ENCODE data around the gene NEDD4L. TPM values are rescaled to one million over a fixed set of nuclear protein-coding genes. Genes with fewer than 3 reads are reported as not detected.
"Not testable (repeated sequence)": the region's sequence is repeated elsewhere in the genome, so short reads cannot be mapped to it uniquely, and the experiment has no call there.

The NEDD4L gene
- total and polyA plus RNA-seq, 10 of the 15 experiments (the other 5 are each of a cell fraction or from before 2014, with no cell fraction given), result 7.4 to 24.0 (median 17.7) TPM

- H3K4me3 ChIP-seq, result no peak overlapping the region
- H3K4me2 ChIP-seq (ENCODE audit: control insufficient read depth, insufficient read depth), result no peak overlapping the region
- SMC1A ChIA-PET (ENCODE audit: uncharacterized antibody, unreplicated experiment), result no interaction called here
- CTCF ChIA-PET, result interaction anchor here (1.3 to 1.8 kb wide), 2 partner anchors 12 to 20 kb away, joined by 3 to 6 read pairs; no protein-coding TSS in a partner anchor
- no peak overlapping the region for H3K27ac ChIP-seq (ENCODE audit: control insufficient read depth, insufficient read depth)
- RAD21 ChIA-PET (ENCODE audit: unreplicated experiment), result interaction anchor here (1.5 kb wide), 1 partner anchor 48 kb away, joined by 3 read pairs; no protein-coding TSS in a partner anchor
- BruUV-seq (replicated peaks), result no TSS peak
- in situ Hi-C loops (cut with MboI) (no loop called here), intact Hi-C loops (cut with micrococcal nuclease; ENCODE audit: unreplicated experiment) (no loop called here)
- no peak for DNase-seq (ENCODE audit: low read depth, low spot score)
- H3K4me1 ChIP-seq (ENCODE audit: control insufficient read depth, insufficient read depth, low read length), result no peaks in the 10 kb centered on the region
- no peak overlapping the region for H3K9ac ChIP-seq (ENCODE audit: control insufficient read depth, insufficient read depth, low read length)
- no peak overlapping the region for H2AFZ ChIP-seq (ENCODE audit: control insufficient read depth, low read depth, low read length)
- 45% methylated on average over 6 of the region's 6 CpGs for WGBS (ENCODE audit: insufficient coverage, insufficient replicate concordance, low lambda C conversion rate, missing lambda C conversion rate)
- H4K20me1 ChIP-seq (ENCODE audit: control insufficient read depth, insufficient read depth), result no peaks in the 10 kb centered on the region
- no peaks in the 10 kb centered on the region; a peak in 2 of 4 replicates for H3K36me3 ChIP-seq (ENCODE audit: control insufficient read depth in 2 of 2, insufficient read depth in 2 of 2, low read length in 1 of 2)
- no peak for ATAC-seq
- H3K79me2 ChIP-seq (ENCODE audit: control insufficient read depth, insufficient read depth, low read length), result no peaks in the 10 kb centered on the region
- no peaks in the 10 kb centered on the region for H3K9me3 ChIP-seq (replicated peaks; ENCODE audit: control insufficient read depth, insufficient read depth, low read length)
- no peak for FAIRE-seq
- H3K27me3 ChIP-seq (replicated peaks in 1 of 2; ENCODE audit: control insufficient read depth in 2 of 2, insufficient read depth in 2 of 2, low read length in 1 of 2), result no peaks in the 10 kb centered on the region
- POLR2A ChIA-PET, result interaction anchor here (0.6 to 0.8 kb wide), 2 partner anchors 34 to 43 kb away, joined by 3 read pairs; no protein-coding TSS in a partner anchor
- TF ChIP-seq ZZZ3 (IDR thresholded peaks at IDR 0.05; ENCODE audit: control insufficient read depth, insufficient read length, low read depth) (no peak), ZNF24 (IDR thresholded peaks at IDR 0.05) (no peak), JUND (IDR thresholded peaks at IDR 0.05; ENCODE audit: low read depth, low read length) (no peak), MEF2A (IDR thresholded peaks at IDR 0.05; ENCODE audit: insufficient read depth, low read depth, low read length) (no peak), ATF3 (IDR thresholded peaks at IDR 0.05; ENCODE audit: borderline replicate concordance, extremely low read depth, low read depth, low read length) (no peak), SMC3 (IDR thresholded peaks at IDR 0.05; ENCODE audit: borderline replicate concordance, low read length) (no peak), BCL3 (IDR thresholded peaks at IDR 0.05; ENCODE audit: borderline replicate concordance, insufficient read depth, low read depth, low read length, poor library complexity, severe bottlenecking) (no peak), MTA2 (IDR thresholded peaks at IDR 0.05; ENCODE audit: low read depth) (no peak), YY1 (IDR thresholded peaks at IDR 0.05; ENCODE audit: low read depth, low read length) (no peak), EED (IDR thresholded peaks at IDR 0.05; ENCODE audit: low read depth) (no peak), ZSCAN29 (IDR thresholded peaks at IDR 0.05) (no peak), SMAD1 (IDR thresholded peaks at IDR 0.05; ENCODE audit: low read depth, partially characterized antibody) (no peak), PAX8 (IDR thresholded peaks at IDR 0.05) (no peak), IRF3 (IDR thresholded peaks at IDR 0.05) (no peak)
Measured at GRCh38 chr18:58169472-58169871, 125.4 kb downstream of the NEDD4L start.

GRCh38 chr18:58170036-58170435, 126.0 kb downstream of the NEDD4L start:
- H3K4me1 ChIP-seq (ENCODE audit: control insufficient read depth, insufficient read depth, low read length); RAD21 ChIA-PET (ENCODE audit: unreplicated experiment); H3K4me2 ChIP-seq (ENCODE audit: control insufficient read depth, insufficient read depth); BruUV-seq (replicated peaks); H3K36me3 ChIP-seq (ENCODE audit: control insufficient read depth in 2 of 2, insufficient read depth in 2 of 2, low read length in 1 of 2); ATAC-seq; intact Hi-C loops (cut with micrococcal nuclease; ENCODE audit: unreplicated experiment); H3K9me3 ChIP-seq (replicated peaks; ENCODE audit: control insufficient read depth, insufficient read depth, low read length); in situ Hi-C loops (cut with MboI); H3K27ac ChIP-seq (ENCODE audit: control insufficient read depth, insufficient read depth); SMC1A ChIA-PET (ENCODE audit: uncharacterized antibody, unreplicated experiment); POLR2A ChIA-PET; DNase-seq (ENCODE audit: low read depth, low spot score); H3K9ac ChIP-seq (ENCODE audit: control insufficient read depth, insufficient read depth, low read length); H3K79me2 ChIP-seq (ENCODE audit: control insufficient read depth, insufficient read depth, low read length); FAIRE-seq; H4K20me1 ChIP-seq (ENCODE audit: control insufficient read depth, insufficient read depth); CTCF ChIA-PET; H3K27me3 ChIP-seq (replicated peaks in 1 of 2; ENCODE audit: control insufficient read depth in 2 of 2, insufficient read depth in 2 of 2, low read length in 1 of 2); H3K4me3 ChIP-seq; H2AFZ ChIP-seq (ENCODE audit: control insufficient read depth, low read depth, low read length): not testable (repeated sequence)
- WGBS (ENCODE audit: insufficient coverage, insufficient replicate concordance, low lambda C conversion rate, missing lambda C conversion rate), result 14% methylated on average over 3 of the region's 5 CpGs
